K562 (cell line): ENCODE measurements around the gene GLE1. TPM values are rescaled to one million over a fixed set of nuclear protein-coding genes. Genes with fewer than 3 reads are reported as not detected.

Source experiments
- BACH1 ChIP-seq: fragments of 200-800 bp; sonication (Bioruptor generic); IDR thresholded peaks from 2 replicates; pipeline ENCODE4 v1.6.1; 2016; ENCODE audit warnings: missing genetic modification characterization, missing compliant biosample characterization
- ELK1 ChIP-seq: sonication (generic); formaldehyde crosslinking; IDR thresholded peaks from 2 replicates; pipeline ENCODE4 v1.8.1; 2022; ENCODE audit warnings: missing genetic modification reagents
- FOXJ2 ChIP-seq: fragments of 200-800 bp; sonication (Bioruptor generic); IDR thresholded peaks from 2 replicates; pipeline ENCODE4 v1.6.1; 2016; ENCODE audit warnings: missing genetic modification characterization, missing compliant biosample characterization
- ILF3 ChIP-seq: fragments of 450-650 bp; IDR thresholded peaks from 2 replicates; pipeline ENCODE4 v1.6.1; 2018; ENCODE audit warnings: antibody characterized with exemption, mild to moderate bottlenecking, moderate library complexity, borderline replicate concordance
- MECOM ChIP-seq: fragments of 250-450 bp; sonication (Bioruptor Pico); IDR thresholded peaks from 2 replicates; pipeline ENCODE4 v1.8.0; 2022; ENCODE audit warnings: inconsistent platforms
- MXI1 ChIP-seq: IDR thresholded peaks from 2 replicates; pipeline ENCODE4 v1.6.1; 2011; ENCODE audit warnings: low read depth, mild to moderate bottlenecking, improper control_type of control experiment, low read length
- PCBP2 ChIP-seq: fragments of 200-400 bp; formaldehyde crosslinking; IDR thresholded peaks from 2 replicates; pipeline ENCODE4 v1.6.1; 2018; ENCODE audit warnings: low read length, low read depth, mild to moderate bottlenecking, moderate library complexity; ENCODE audit not compliant: poor library complexity, severe bottlenecking
- SETDB1 ChIP-seq: IDR thresholded peaks from one replicate; pipeline ENCODE4 v1.6.1; 2012; ENCODE audit warnings: low read length, control low read depth, inconsistent platforms
- USF1 ChIP-seq: sonication (generic); formaldehyde crosslinking; IDR thresholded peaks from 2 replicates; pipeline ENCODE4 v1.9.0; 2022; ENCODE audit warnings: mild to moderate bottlenecking, missing genetic modification reagents
- polyA plus RNA-seq, 8 experiments: library from polyadenylated mRNA; depleted of rRNA in 4 of 8; stranded (reverse) in 5 of 8; unstranded in 3 of 8; fragments of >200 nt; fragmentation: Nextera tagmentation in 2 of 8; fragmentation: Illumina TruSeq in 1 of 8; extraction: Ambion mirVana in 2 of 8; extraction: Trizol in 1 of 8; gene quantifications; 2 replicates each; pipeline versions ENCODE4 v1.2.1 to v1.2.3, GENCODE V29; 2011 to 2014; ENCODE audit warnings: inconsistent platforms in 1 of 8, missing spikeins in 1 of 8
- total RNA-seq, 7 experiments: library from RNA; depleted of rRNA in 6 of 7; stranded (reverse); fragments of >200 nt in 6 of 7; fragmentation: Illumina TruSeq in 2 of 7; extraction: Trizol in 2 of 7; gene quantifications; 2 replicates each; pipeline versions ENCODE4 v1.2.1 to v1.2.3, GENCODE V29; 2011 to 2021; ENCODE audit warnings: low replicate concordance in 1 of 7
- TF ChIP-seq, protein P1 (sequence below): fragments of 450-650 bp; IDR thresholded peaks from 2 replicates; pipeline ENCODE4 v1.6.1; 2016; ENCODE audit warnings: mild to moderate bottlenecking, moderate library complexity
- TF ChIP-seq, protein P2 (sequence below): sonication (generic); formaldehyde crosslinking; IDR thresholded peaks from 2 replicates; pipeline ENCODE4 v1.8.1; 2023; ENCODE audit warnings: mild to moderate bottlenecking, missing genetic modification reagents

Gene GLE1
- total and polyA plus RNA-seq, 9 of the 15 experiments (the other 6 are each of a cell fraction or from before 2014, with no cell fraction given): 15.9 to 44.8 (median 37.6) TPM

DNA sequence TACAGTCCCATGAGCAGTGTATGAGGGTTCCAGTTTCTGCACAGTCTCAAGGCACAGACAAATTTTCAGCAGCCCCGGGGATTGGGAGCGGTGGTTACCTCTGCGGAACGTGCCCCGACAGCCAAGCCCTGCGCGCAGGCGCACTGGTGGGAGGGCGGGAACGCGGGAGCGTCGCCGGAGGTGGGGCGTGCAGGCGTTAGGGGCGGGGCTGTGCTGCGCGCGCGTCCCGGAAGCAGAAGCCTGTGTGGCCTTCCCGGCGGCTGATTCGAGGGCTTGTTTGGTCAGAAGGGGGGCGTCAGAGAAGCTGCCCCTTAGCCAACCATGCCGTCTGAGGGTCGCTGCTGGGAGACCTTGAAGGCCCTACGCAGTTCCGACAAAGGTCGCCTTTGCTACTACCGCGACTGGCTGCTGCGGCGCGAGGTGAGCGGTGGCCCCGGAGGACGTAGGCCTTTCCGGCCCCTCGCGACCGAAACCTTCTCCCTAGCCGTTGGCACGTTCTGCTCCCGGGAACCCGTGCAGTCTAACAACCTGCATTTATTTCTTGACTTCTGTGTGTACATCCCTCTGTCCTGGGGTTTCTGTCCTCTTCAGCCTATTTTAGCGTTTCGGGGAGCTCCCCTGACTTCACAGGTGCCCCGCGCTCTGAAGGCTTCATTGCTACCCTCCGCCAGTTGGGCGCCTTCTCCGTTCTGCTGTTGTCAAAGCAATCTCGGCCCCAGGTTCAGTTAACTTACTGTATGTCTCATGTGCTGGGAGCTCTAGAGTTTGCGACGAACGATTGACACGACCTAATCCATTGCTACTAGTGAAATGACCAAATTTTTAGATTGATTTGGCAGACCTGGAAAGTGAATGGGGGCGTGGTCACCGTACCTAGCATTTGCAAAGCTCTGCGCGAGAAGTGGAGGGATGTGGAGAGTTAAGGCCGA, at the start of gene GLE1 (continued):
- TF ChIP-seq, protein P1, sequence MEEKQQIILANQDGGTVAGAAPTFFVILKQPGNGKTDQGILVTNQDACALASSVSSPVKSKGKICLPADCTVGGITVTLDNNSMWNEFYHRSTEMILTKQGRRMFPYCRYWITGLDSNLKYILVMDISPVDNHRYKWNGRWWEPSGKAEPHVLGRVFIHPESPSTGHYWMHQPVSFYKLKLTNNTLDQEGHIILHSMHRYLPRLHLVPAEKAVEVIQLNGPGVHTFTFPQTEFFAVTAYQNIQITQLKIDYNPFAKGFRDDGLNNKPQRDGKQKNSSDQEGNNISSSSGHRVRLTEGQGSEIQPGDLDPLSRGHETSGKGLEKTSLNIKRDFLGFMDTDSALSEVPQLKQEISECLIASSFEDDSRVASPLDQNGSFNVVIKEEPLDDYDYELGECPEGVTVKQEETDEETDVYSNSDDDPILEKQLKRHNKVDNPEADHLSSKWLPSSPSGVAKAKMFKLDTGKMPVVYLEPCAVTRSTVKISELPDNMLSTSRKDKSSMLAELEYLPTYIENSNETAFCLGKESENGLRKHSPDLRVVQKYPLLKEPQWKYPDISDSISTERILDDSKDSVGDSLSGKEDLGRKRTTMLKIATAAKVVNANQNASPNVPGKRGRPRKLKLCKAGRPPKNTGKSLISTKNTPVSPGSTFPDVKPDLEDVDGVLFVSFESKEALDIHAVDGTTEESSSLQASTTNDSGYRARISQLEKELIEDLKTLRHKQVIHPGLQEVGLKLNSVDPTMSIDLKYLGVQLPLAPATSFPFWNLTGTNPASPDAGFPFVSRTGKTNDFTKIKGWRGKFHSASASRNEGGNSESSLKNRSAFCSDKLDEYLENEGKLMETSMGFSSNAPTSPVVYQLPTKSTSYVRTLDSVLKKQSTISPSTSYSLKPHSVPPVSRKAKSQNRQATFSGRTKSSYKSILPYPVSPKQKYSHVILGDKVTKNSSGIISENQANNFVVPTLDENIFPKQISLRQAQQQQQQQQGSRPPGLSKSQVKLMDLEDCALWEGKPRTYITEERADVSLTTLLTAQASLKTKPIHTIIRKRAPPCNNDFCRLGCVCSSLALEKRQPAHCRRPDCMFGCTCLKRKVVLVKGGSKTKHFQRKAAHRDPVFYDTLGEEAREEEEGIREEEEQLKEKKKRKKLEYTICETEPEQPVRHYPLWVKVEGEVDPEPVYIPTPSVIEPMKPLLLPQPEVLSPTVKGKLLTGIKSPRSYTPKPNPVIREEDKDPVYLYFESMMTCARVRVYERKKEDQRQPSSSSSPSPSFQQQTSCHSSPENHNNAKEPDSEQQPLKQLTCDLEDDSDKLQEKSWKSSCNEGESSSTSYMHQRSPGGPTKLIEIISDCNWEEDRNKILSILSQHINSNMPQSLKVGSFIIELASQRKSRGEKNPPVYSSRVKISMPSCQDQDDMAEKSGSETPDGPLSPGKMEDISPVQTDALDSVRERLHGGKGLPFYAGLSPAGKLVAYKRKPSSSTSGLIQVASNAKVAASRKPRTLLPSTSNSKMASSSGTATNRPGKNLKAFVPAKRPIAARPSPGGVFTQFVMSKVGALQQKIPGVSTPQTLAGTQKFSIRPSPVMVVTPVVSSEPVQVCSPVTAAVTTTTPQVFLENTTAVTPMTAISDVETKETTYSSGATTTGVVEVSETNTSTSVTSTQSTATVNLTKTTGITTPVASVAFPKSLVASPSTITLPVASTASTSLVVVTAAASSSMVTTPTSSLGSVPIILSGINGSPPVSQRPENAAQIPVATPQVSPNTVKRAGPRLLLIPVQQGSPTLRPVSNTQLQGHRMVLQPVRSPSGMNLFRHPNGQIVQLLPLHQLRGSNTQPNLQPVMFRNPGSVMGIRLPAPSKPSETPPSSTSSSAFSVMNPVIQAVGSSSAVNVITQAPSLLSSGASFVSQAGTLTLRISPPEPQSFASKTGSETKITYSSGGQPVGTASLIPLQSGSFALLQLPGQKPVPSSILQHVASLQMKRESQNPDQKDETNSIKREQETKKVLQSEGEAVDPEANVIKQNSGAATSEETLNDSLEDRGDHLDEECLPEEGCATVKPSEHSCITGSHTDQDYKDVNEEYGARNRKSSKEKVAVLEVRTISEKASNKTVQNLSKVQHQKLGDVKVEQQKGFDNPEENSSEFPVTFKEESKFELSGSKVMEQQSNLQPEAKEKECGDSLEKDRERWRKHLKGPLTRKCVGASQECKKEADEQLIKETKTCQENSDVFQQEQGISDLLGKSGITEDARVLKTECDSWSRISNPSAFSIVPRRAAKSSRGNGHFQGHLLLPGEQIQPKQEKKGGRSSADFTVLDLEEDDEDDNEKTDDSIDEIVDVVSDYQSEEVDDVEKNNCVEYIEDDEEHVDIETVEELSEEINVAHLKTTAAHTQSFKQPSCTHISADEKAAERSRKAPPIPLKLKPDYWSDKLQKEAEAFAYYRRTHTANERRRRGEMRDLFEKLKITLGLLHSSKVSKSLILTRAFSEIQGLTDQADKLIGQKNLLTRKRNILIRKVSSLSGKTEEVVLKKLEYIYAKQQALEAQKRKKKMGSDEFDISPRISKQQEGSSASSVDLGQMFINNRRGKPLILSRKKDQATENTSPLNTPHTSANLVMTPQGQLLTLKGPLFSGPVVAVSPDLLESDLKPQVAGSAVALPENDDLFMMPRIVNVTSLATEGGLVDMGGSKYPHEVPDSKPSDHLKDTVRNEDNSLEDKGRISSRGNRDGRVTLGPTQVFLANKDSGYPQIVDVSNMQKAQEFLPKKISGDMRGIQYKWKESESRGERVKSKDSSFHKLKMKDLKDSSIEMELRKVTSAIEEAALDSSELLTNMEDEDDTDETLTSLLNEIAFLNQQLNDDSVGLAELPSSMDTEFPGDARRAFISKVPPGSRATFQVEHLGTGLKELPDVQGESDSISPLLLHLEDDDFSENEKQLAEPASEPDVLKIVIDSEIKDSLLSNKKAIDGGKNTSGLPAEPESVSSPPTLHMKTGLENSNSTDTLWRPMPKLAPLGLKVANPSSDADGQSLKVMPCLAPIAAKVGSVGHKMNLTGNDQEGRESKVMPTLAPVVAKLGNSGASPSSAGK: peak; percentile 63
- no peak for TF ChIP-seq ILF3
- TF ChIP-seq FOXJ2 (tag): no peak
- no peak for TF ChIP-seq MECOM (CRISPR knock-in tag)
- no peak for TF ChIP-seq BACH1 (tag)
- no peak for TF ChIP-seq PCBP2
- TF ChIP-seq MXI1: peak; percentile 9; the same call in 1 of the 2 replicates
- TF ChIP-seq SETDB1: peak; percentile 52
- TF ChIP-seq, protein P2, sequence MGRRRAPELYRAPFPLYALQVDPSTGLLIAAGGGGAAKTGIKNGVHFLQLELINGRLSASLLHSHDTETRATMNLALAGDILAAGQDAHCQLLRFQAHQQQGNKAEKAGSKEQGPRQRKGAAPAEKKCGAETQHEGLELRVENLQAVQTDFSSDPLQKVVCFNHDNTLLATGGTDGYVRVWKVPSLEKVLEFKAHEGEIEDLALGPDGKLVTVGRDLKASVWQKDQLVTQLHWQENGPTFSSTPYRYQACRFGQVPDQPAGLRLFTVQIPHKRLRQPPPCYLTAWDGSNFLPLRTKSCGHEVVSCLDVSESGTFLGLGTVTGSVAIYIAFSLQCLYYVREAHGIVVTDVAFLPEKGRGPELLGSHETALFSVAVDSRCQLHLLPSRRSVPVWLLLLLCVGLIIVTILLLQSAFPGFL: no peak
- TF ChIP-seq ELK1: no peak
- peak; percentile 41; the same call in 1 of the 2 replicates for TF ChIP-seq USF1
